ENCODE data around the gene PAXX. TPM values are rescaled to one million over a fixed set of nuclear protein-coding genes. Genes with fewer than 3 reads are reported as not detected.

PAXX gene
- total RNA-seq, 2 experiments from 2014 or later = 67.0 to 67.8 TPM

GRCh38 chr9:136973618-136974617, 18.3 kb upstream of the PAXX start:
- H3K4me1 Mint-ChIP-seq (ENCODE audit: low read depth) = peaks cover 20% of the 10 kb centered on the region
- H3K36me3 ChIP-seq (ENCODE audit: insufficient read depth, low read length) = no peaks in the 10 kb centered on the region
- ChIA-PET POLR2A (interaction anchor here (1.3 to 2.9 kb wide), 4 partner anchors 14 to 167 kb away, joined by 3 to 12 read pairs (median 8); partner anchors contain the start of genes PAXX and RABL6), CTCF (no interaction called here)
- H3K9me3 ChIP-seq (ENCODE audit: control insufficient read depth in 1 of 2, insufficient read depth in 1 of 2, low read length in 2 of 2) = peaks cover 0 to 3% of the 10 kb centered on the region in 2 experiments
- H3K27ac Mint-ChIP-seq = no peak overlapping the region
- H3K9me3 Mint-ChIP-seq = no peaks in the 10 kb centered on the region
- no peak overlapping the region for H3K4me3 ChIP-seq (ENCODE audit: low read length)
- no peak for ATAC-seq (ENCODE audit: poor library complexity)
- intact Hi-C loops (cut with DNase I, micrococcal nuclease) = no loop called here
- no peak overlapping the region for H3K27ac ChIP-seq (ENCODE audit: low read depth in 1 of 2, low read length in 2 of 2)
- H3K36me3 Mint-ChIP-seq (ENCODE audit: low read depth) = no peaks in the 10 kb centered on the region
- H3K27me3 Mint-ChIP-seq = no peaks in the 10 kb centered on the region
- H3K4me1 ChIP-seq (ENCODE audit: insufficient read depth, low read length) = peaks cover 59% of the 10 kb centered on the region
- no peak for TF ChIP-seq CTCF (IDR thresholded peaks at IDR 0.05)
- no peaks in the 10 kb centered on the region for H3K27me3 ChIP-seq (ENCODE audit: control insufficient read depth in 1 of 2, insufficient read depth in 2 of 2, low read length in 2 of 2)
- H3K4me3 Mint-ChIP-seq = no peak overlapping the region
- no peak for DNase-seq

GRCh38 chr9:136974817-136975535, 17.2 kb upstream of the PAXX start:
- Histone ChIP-seq H3K9me3 (ENCODE audit: control insufficient read depth in 1 of 2, insufficient read depth in 1 of 2, low read length in 2 of 2) (peaks cover 0 to 9% of the 10 kb centered on the region in 2 experiments), H3K36me3 (ENCODE audit: insufficient read depth, low read length) (no peaks in the 10 kb centered on the region), H3K4me1 (ENCODE audit: insufficient read depth, low read length) (peaks cover 65% of the 10 kb centered on the region), H3K4me3 (ENCODE audit: low read length) (peak overlapping the region; percentile 40), H3K27ac (ENCODE audit: low read depth in 1 of 2, low read length in 2 of 2) (peak overlapping the region in 1 of 2 donors; percentile 4), H3K27me3 (ENCODE audit: control insufficient read depth in 1 of 2, insufficient read depth in 2 of 2, low read length in 2 of 2) (no peaks in the 10 kb centered on the region)
- ChIA-PET POLR2A (interaction anchor here (1.2 to 2.9 kb wide), 4 partner anchors 15 to 168 kb away, joined by 4 to 12 read pairs (median 8); partner anchors contain the start of genes PAXX and RABL6), CTCF (interaction anchor here (0.5 to 1.4 kb wide), 3 partner anchors 31 to 182 kb away, joined by 3 to 4 read pairs (median 3); partner anchors contain the start of gene FBXW5)
- TF ChIP-seq CTCF (IDR thresholded peaks at IDR 0.05) = no peak
- H3K27ac Mint-ChIP-seq = peak overlapping the region; percentile 9
- DNase-seq (peak in 2 of 14 experiments; percentile 48 to 53), ATAC-seq (ENCODE audit: poor library complexity) (no peak)
- peaks cover 20% of the 10 kb centered on the region for H3K4me1 Mint-ChIP-seq (ENCODE audit: low read depth)
- no peaks in the 10 kb centered on the region for H3K36me3 Mint-ChIP-seq (ENCODE audit: low read depth)
- no peaks in the 10 kb centered on the region for H3K9me3 Mint-ChIP-seq
- H3K4me3 Mint-ChIP-seq = peak overlapping the region; percentile 54
- no peaks in the 10 kb centered on the region for H3K27me3 Mint-ChIP-seq
- intact Hi-C loops (cut with DNase I, micrococcal nuclease) = no loop called here

DNA sequence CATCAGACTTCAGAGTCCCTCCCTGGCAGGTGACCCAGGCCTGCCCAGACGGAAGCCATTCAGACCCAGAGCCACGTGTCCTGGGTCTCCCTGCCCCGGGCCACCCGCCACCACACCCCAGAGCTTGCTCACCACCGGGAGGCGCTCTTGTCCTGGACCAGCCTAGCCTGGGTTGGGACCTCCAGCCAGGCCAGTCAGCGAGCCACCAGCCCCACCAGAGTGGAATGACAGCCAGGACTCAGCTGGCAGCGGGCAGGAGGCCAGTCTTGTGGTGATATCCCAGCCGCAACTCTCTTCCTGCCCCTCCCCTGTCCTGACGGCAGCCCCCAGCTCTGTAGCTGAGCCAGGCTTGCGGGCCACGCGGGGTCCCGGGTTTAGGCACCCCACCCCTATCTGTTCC, 16.6 kb upstream of the PAXX start:
- no peaks in the 10 kb centered on the region for H3K36me3 Mint-ChIP-seq (ENCODE audit: low read depth)
- Histone ChIP-seq H3K9me3 (ENCODE audit: control insufficient read depth in 1 of 2, insufficient read depth in 1 of 2, low read length in 2 of 2) (peaks cover 0 to 9% of the 10 kb centered on the region in 2 experiments), H3K36me3 (ENCODE audit: insufficient read depth, low read length) (no peaks in the 10 kb centered on the region), H3K27ac (ENCODE audit: low read depth in 1 of 2, low read length in 2 of 2) (peak overlapping the region in 1 of 2 donors; percentile 4), H3K4me1 (ENCODE audit: insufficient read depth, low read length) (peaks cover 60% of the 10 kb centered on the region), H3K4me3 (ENCODE audit: low read length) (peak overlapping the region; percentile 40), H3K27me3 (ENCODE audit: control insufficient read depth in 1 of 2, insufficient read depth in 2 of 2, low read length in 2 of 2) (no peaks in the 10 kb centered on the region)
- intact Hi-C loops (cut with DNase I, micrococcal nuclease) = no loop called here
- peak overlapping the region; percentile 58 for H3K4me3 Mint-ChIP-seq
- peak in 5 of 14 experiments; percentile 26 to 66 (median 47) for DNase-seq
- POLR2A ChIA-PET = interaction anchor here (1.2 to 2.9 kb wide), 3 partner anchors 15 to 27 kb away, joined by 4 to 12 read pairs (median 11); partner anchors contain the start of gene PAXX
- H3K9me3 Mint-ChIP-seq = no peaks in the 10 kb centered on the region
- peaks cover 3% of the 10 kb centered on the region for H3K27me3 Mint-ChIP-seq
- TF ChIP-seq CTCF (IDR thresholded peaks at IDR 0.05) = peak; percentile 8
- H3K4me1 Mint-ChIP-seq (ENCODE audit: low read depth) = peaks cover 20% of the 10 kb centered on the region
- CTCF ChIA-PET = interaction anchor here (1.3 to 1.4 kb wide), 3 partner anchors 31 to 60 kb away, joined by 3 to 4 read pairs (median 3); partner anchors contain the start of gene FBXW5
- no peak overlapping the region for H3K27ac Mint-ChIP-seq
- ATAC-seq (ENCODE audit: poor library complexity) = no peak
